Testis (tissue), 2 donors: ENCODE data around the gene ARHGAP30.

ENCODE experiments used
- CTCF ChIP-seq, 3 experiments: fragments of 450-650 bp in 2 of 3; fragments of 200-600 bp in 1 of 3; sonication (generic) in 1 of 3; IDR thresholded peaks; one replicate each; pipeline ENCODE4 v1.5.1; 2016 to 2019; ENCODE audit warnings: antibody characterized with exemption in 3 of 3, mild to moderate bottlenecking in 2 of 3, moderate library complexity in 1 of 3
- POLR2A ChIP-seq: fragments of 450-650 bp; IDR thresholded peaks from one replicate; pipeline ENCODE4 v1.6.1; 2017; ENCODE audit warnings: antibody characterized with exemption, mild to moderate bottlenecking, moderate library complexity

GRCh38 chr1:161068306-161069234 is 1.1 kb downstream of the ARHGAP30 start:
- no peak for TF ChIP-seq POLR2A
- TF ChIP-seq CTCF (IDR thresholded peaks at IDR 0.05), result no peak
